H9 (cell line): ENCODE results near the gene CLDN20. TPM values are rescaled to one million over a fixed set of nuclear protein-coding genes. Genes with fewer than 3 reads are reported as not detected.

ENCODE experiments used
- DNase-seq: peaks from one replicate; pipeline ENCODE4 v3.0.0-alpha.2; 2017
- H2AFZ ChIP-seq: one replicate; pipeline ENCODE4 v1.6.1; 2013; ENCODE audit warnings: mild to moderate bottlenecking, low read length, control low read depth, moderate library complexity
- H2AK5ac ChIP-seq: 2 replicates; pipeline ENCODE4 v1.6.1; 2013; ENCODE audit warnings: low read length, control low read depth, mixed read lengths; ENCODE audit not compliant: insufficient read length
- H2BK120ac ChIP-seq: one replicate; pipeline ENCODE4 v1.6.1; 2013; ENCODE audit warnings: low read depth, mild to moderate bottlenecking, low read length, control low read depth, inconsistent platforms; ENCODE audit not compliant: poor library complexity, severe bottlenecking
- H2BK12ac ChIP-seq: 2 replicates; pipeline ENCODE4 v1.6.1; 2013; ENCODE audit warnings: low read length, control low read depth, mixed read lengths, low read depth; ENCODE audit not compliant: insufficient read length
- H2BK15ac ChIP-seq: 2 replicates; pipeline ENCODE4 v1.6.1; 2013; ENCODE audit warnings: low read depth, low read length, control low read depth
- H2BK20ac ChIP-seq: one replicate; pipeline ENCODE4 v1.6.1; 2013; ENCODE audit warnings: low read depth, mild to moderate bottlenecking, low read length, control low read depth, inconsistent platforms; ENCODE audit not compliant: poor library complexity, severe bottlenecking
- H2BK5ac ChIP-seq: 2 replicates; pipeline ENCODE4 v1.6.1; 2013; ENCODE audit warnings: low read length, control low read depth, mixed read lengths; ENCODE audit not compliant: insufficient read length
- H3K14ac ChIP-seq: 2 replicates; pipeline ENCODE4 v1.6.1; 2013; ENCODE audit warnings: low read length, control low read depth; ENCODE audit not compliant: insufficient read depth
- H3K18ac ChIP-seq: 2 replicates; pipeline ENCODE4 v1.6.1; 2013; ENCODE audit warnings: low read depth, mild to moderate bottlenecking, mixed read lengths, low read length, control low read depth; ENCODE audit not compliant: insufficient read length
- H3K23ac ChIP-seq: 2 replicates; pipeline ENCODE4 v1.6.1; 2013; ENCODE audit warnings: low read length, control low read depth, mixed read lengths, low read depth; ENCODE audit not compliant: insufficient read length
- H3K23me2 ChIP-seq: 2 replicates; pipeline ENCODE4 v1.6.1; 2013; ENCODE audit warnings: low read depth, mild to moderate bottlenecking, mixed read lengths, low read length, control low read depth; ENCODE audit not compliant: insufficient read length, poor library complexity, severe bottlenecking
- H3K27ac ChIP-seq: 2 replicates; pipeline ENCODE4 v1.5.1; 2013; ENCODE audit warnings: low read length, control low read depth, mixed read lengths, low read depth; ENCODE audit not compliant: insufficient read length
- H3K27me3 ChIP-seq: 2 replicates; pipeline ENCODE4 v1.6.1; 2013; ENCODE audit warnings: low read length, control low read depth, inconsistent platforms; ENCODE audit not compliant: insufficient read depth
- H3K4ac ChIP-seq: 2 replicates; pipeline ENCODE4 v1.6.1; 2013; ENCODE audit warnings: low read depth, mild to moderate bottlenecking, control low read depth, inconsistent platforms, low read length, moderate library complexity
- H3K4me1 ChIP-seq: 2 replicates; pipeline ENCODE4 v1.6.1; 2013; ENCODE audit warnings: low read length, control low read depth, inconsistent platforms; ENCODE audit not compliant: insufficient read depth
- H3K4me2 ChIP-seq: 2 replicates; pipeline ENCODE4 v1.6.1; 2013; ENCODE audit warnings: low read length, control low read depth, mixed read lengths; ENCODE audit not compliant: insufficient read length, insufficient read depth
- H3K56ac ChIP-seq: 2 replicates; pipeline ENCODE4 v1.6.1; 2013; ENCODE audit warnings: low read depth, mild to moderate bottlenecking, mixed read lengths, low read length, control low read depth; ENCODE audit not compliant: insufficient read length
- H3K79me1 ChIP-seq: 2 replicates; pipeline ENCODE4 v1.6.1; 2013; ENCODE audit warnings: low read depth, mild to moderate bottlenecking, moderate library complexity, low read length, control low read depth, inconsistent platforms; ENCODE audit not compliant: insufficient read depth, poor library complexity, severe bottlenecking
- H3K79me2 ChIP-seq: 2 replicates; pipeline ENCODE4 v1.6.1; 2013; ENCODE audit warnings: low read length, control low read depth, inconsistent platforms; ENCODE audit not compliant: insufficient read depth
- H3K9ac ChIP-seq: 2 replicates; pipeline ENCODE4 v1.6.1; 2013; ENCODE audit warnings: low read length, control low read depth, mixed read lengths; ENCODE audit not compliant: insufficient read length; ENCODE audit errors: extremely low read depth
- H3K9me3 ChIP-seq: one replicate; pipeline ENCODE4 v1.6.1; 2013; ENCODE audit warnings: low read depth, low read length, inconsistent platforms; ENCODE audit not compliant: control insufficient read depth
- H3T11ph ChIP-seq: one replicate; pipeline ENCODE4 v1.6.1; 2013; ENCODE audit warnings: mild to moderate bottlenecking, low read length, control low read depth, inconsistent platforms
- H4K20me1 ChIP-seq: one replicate; pipeline ENCODE4 v1.6.1; 2013; ENCODE audit not compliant: control insufficient read depth, insufficient read length, insufficient read depth
- H4K5ac ChIP-seq: 2 replicates; pipeline ENCODE4 v1.6.1; 2013; ENCODE audit warnings: low read depth, mild to moderate bottlenecking, mixed read lengths, low read length, control low read depth; ENCODE audit not compliant: insufficient read length
- H4K8ac ChIP-seq: replicated peaks from 2 replicates; pipeline ENCODE4 v1.6.1; 2013; ENCODE audit warnings: low read length, control low read depth, mixed read lengths, low read depth; ENCODE audit not compliant: insufficient read length
- H4K91ac ChIP-seq: 2 replicates; pipeline ENCODE4 v1.6.1; 2013; ENCODE audit warnings: low read depth, mild to moderate bottlenecking, moderate library complexity, mixed read lengths, low read length, control low read depth; ENCODE audit not compliant: insufficient read length
- H3K27ac Mint-ChIP-seq, 3 experiments: 2 replicates in 2 of 3; 3 replicates in 1 of 3; pipeline ENCODE4 v1.8.0; 2020 to 2021; ENCODE audit warnings: mixed read lengths in 3 of 3, mild to moderate bottlenecking in 1 of 3, moderate library complexity in 1 of 3
- H3K27me3 Mint-ChIP-seq: 2 replicates; pipeline ENCODE4 v1.8.0; 2021; ENCODE audit warnings: low read depth, mild to moderate bottlenecking, moderate library complexity, mixed read lengths
- H3K36me3 Mint-ChIP-seq, 3 experiments: 2 replicates in 2 of 3; 3 replicates in 1 of 3; pipeline ENCODE4 v1.8.0; 2020 to 2021; ENCODE audit warnings: low read depth in 3 of 3, mixed read lengths in 3 of 3; ENCODE audit not compliant: insufficient read depth in 1 of 3
- H3K4me1 Mint-ChIP-seq, 2 experiments: 2 replicates each; pipeline ENCODE4 v1.8.0; 2020; ENCODE audit warnings: mixed read lengths in 2 of 2
- H3K4me3 Mint-ChIP-seq, 2 experiments: 2 replicates in 1 of 2; 3 replicates in 1 of 2; pipeline ENCODE4 v1.8.0; 2020 to 2021; ENCODE audit warnings: mild to moderate bottlenecking in 2 of 2, mixed read lengths in 2 of 2, moderate library complexity in 1 of 2
- H3K9me3 Mint-ChIP-seq, 2 experiments: 2 replicates in 1 of 2; 3 replicates in 1 of 2; pipeline ENCODE4 v1.8.0; 2020; ENCODE audit warnings: mild to moderate bottlenecking in 2 of 2, mixed read lengths in 2 of 2, moderate library complexity in 1 of 2
- CTCF ChIP-seq: fragments of 200-600 bp; sonication (generic); conservative IDR thresholded peaks from 3 replicates; pipeline ENCODE4 v1.8.0; 2021; ENCODE audit warnings: antibody characterized with exemption, mild to moderate bottlenecking
- WGBS: extraction: QIAGEN DNeasy Blood & Tissue Kit; methylation state at CpG from one replicate; pipeline ENCODE4 v1.1.7; 2013; ENCODE audit warnings: missing lambda C conversion rate, low lambda C conversion rate, mixed read lengths; ENCODE audit not compliant: insufficient read length; ENCODE audit errors: extremely low coverage; 5-methylcytosine and 5-hydroxymethylcytosine counted together
- total RNA-seq: library from RNA; stranded (reverse); gene quantifications from 2 replicates; pipeline ENCODE4 v1.2.1, GENCODE V29; 2021

Gene CLDN20
- total RNA-seq, 1 experiment from 2014 or later, result not detected

GRCh38 chr6:155241966-155242365 is 21.8 kb upstream of the CLDN20 start:
- Histone ChIP-seq H4K8ac (no peak overlapping the region), H3K9me3 (peaks cover 12% of the 10 kb centered on the region), H2AK5ac (no peak overlapping the region), H2BK20ac (no peak overlapping the region), H3K18ac (no peak overlapping the region), H3K27ac (no peak overlapping the region), H3K79me1 (no peaks in the 10 kb centered on the region), H3K14ac (no peak overlapping the region), H3K4me2 (no peak overlapping the region), H4K5ac (no peak overlapping the region), H2BK12ac (no peak overlapping the region), H3K4ac (no peak overlapping the region), H2BK120ac (no peak overlapping the region), H4K20me1 (no peaks in the 10 kb centered on the region), H2BK5ac (no peak overlapping the region), H3K79me2 (no peaks in the 10 kb centered on the region), H2AFZ (no peak overlapping the region), H3K9ac (no peak overlapping the region), H2BK15ac (no peak overlapping the region), H3K27me3 (no peaks in the 10 kb centered on the region), H3K56ac (no peak overlapping the region), H4K91ac (no peak overlapping the region), H3K23me2 (no peaks in the 10 kb centered on the region), H3K4me1 (no peaks in the 10 kb centered on the region), H3K23ac (no peak overlapping the region), H3T11ph (no peak overlapping the region)
- DNase-seq, result no peak
- TF ChIP-seq CTCF, result no peak
- Mint-ChIP-seq H3K36me3 (peaks cover 36 to 82% (median 61%) of the 10 kb centered on the region in 3 experiments), H3K4me3 (no peak overlapping the region), H3K4me1 (no peaks in the 10 kb centered on the region), H3K27me3 (peaks cover 4% of the 10 kb centered on the region; the same call in 1 of the 2 replicates), H3K9me3 (peaks cover 21 to 33% of the 10 kb centered on the region in 2 experiments), H3K27ac (no peak overlapping the region)
- WGBS, result no CpG with 5 or more reads among the region's 8 CpGs
